Activated CD4-positive, alpha-beta T cell treated with anti-CD3 and anti-CD28 coated beads for 48 hours (primary cell): ENCODE results near the gene PSPC1.

ENCODE experiments used
- DNase-seq: peaks from one replicate; pipeline ENCODE4 v3.0.0-alpha.2; 2020

The PSPC1 gene

GRCh38 chr13:19672990-19673389 is 109.8 kb downstream of the PSPC1 start:
- DNase-seq, result no peak

- DNase-seq, result no peak
Observed at GRCh38 chr13:19670147-19670546, 112.6 kb downstream of the PSPC1 start.

GRCh38 chr13:19668778-19669177 is 114.0 kb downstream of the PSPC1 start:
- no peak for DNase-seq

GRCh38 chr13:19665427-19665859 is 117.3 kb downstream of the PSPC1 start:
- no peak for DNase-seq

GRCh38 chr13:19664481-19665230 is 118.1 kb downstream of the PSPC1 start:
- no peak for DNase-seq

GRCh38 chr13:19663416-19663979 is 119.2 kb downstream of the PSPC1 start:
- no peak for DNase-seq

- no peak for DNase-seq
Observed at GRCh38 chr13:19661561-19661960, 121.2 kb downstream of the PSPC1 start.

- no peak for DNase-seq
Observed at GRCh38 chr13:19661126-19661525, 121.6 kb downstream of the PSPC1 start.

GRCh38 chr13:19658831-19659230 is 123.9 kb downstream of the PSPC1 start:
- DNase-seq, result no peak

- no peak for DNase-seq
Observed at GRCh38 chr13:19657872-19658591, 124.7 kb downstream of the PSPC1 start.
